ENCODE measurements around the gene FAM241B. TPM values are rescaled to one million over a fixed set of nuclear protein-coding genes. Genes with fewer than 3 reads are reported as not detected.

The FAM241B gene
- total RNA-seq, 1 donor from 2014 or later: 2.8 TPM

- ATAC-seq (no peak), DNase-seq (no peak)
- intact Hi-C loops (cut with micrococcal nuclease): no loop called here
Measured at GRCh38 chr10:69659241-69660038, 29.4 kb downstream of the FAM241B start.

GRCh38 chr10:69660296-69660695 is 30.2 kb downstream of the FAM241B start:
- ATAC-seq (no peak), DNase-seq (no peak)
- intact Hi-C loops (cut with micrococcal nuclease): no loop called here

- no peak for ATAC-seq
- intact Hi-C loops (cut with micrococcal nuclease): no loop called here
Measured at GRCh38 chr10:69661414-69662172, 31.5 kb downstream of the FAM241B start.

GRCh38 chr10:69662173-69662877 is 32.3 kb downstream of the FAM241B start:
- intact Hi-C loops (cut with micrococcal nuclease): no loop called here
- DNase-seq (no peak), ATAC-seq (no peak)

More at GRCh38 chr10:69661414-69662172, 31.5 kb downstream of the FAM241B start:
- DNase-seq: no peak

- intact Hi-C loops (cut with micrococcal nuclease): no loop called here
- no peak for ATAC-seq
Measured at GRCh38 chr10:69662901-69663300, 32.9 kb downstream of the FAM241B start.

GRCh38 chr10:69663369-69663947 is 33.4 kb downstream of the FAM241B start:
- ATAC-seq: no peak
- intact Hi-C loops (cut with micrococcal nuclease): no loop called here
- no peak for DNase-seq

More at GRCh38 chr10:69662901-69663300, 32.9 kb downstream of the FAM241B start:
- no peak for DNase-seq

- intact Hi-C loops (cut with micrococcal nuclease): no loop called here
- no peak for DNase-seq
- ATAC-seq: no peak
Measured at GRCh38 chr10:69665474-69666320, 35.6 kb downstream of the FAM241B start.

- no peak for DNase-seq
- intact Hi-C loops (cut with micrococcal nuclease): no loop called here
- no peak for ATAC-seq
Measured at GRCh38 chr10:69666756-69667155, 36.7 kb downstream of the FAM241B start.

GRCh38 chr10:69668721-69669120 is 38.7 kb downstream of the FAM241B start:
- ATAC-seq (no peak), DNase-seq (no peak)
- intact Hi-C loops (cut with micrococcal nuclease): no loop called here

- intact Hi-C loops (cut with micrococcal nuclease): no loop called here
- DNase-seq (no peak), ATAC-seq (no peak)
Measured at GRCh38 chr10:69669409-69669808, 39.4 kb downstream of the FAM241B start.

- DNase-seq: no peak
- intact Hi-C loops (cut with micrococcal nuclease): no loop called here
- no peak for ATAC-seq
Measured at GRCh38 chr10:69673521-69673920, 43.5 kb downstream of the FAM241B start.

GRCh38 chr10:69674786-69675185 is 44.7 kb downstream of the FAM241B start:
- ATAC-seq (no peak), DNase-seq (no peak)
- intact Hi-C loops (cut with micrococcal nuclease): no loop called here

- intact Hi-C loops (cut with micrococcal nuclease): no loop called here
- DNase-seq (no peak), ATAC-seq (no peak)
Measured at GRCh38 chr10:69676301-69676700, 46.3 kb downstream of the FAM241B start.

GRCh38 chr10:69677985-69678654 is 48.1 kb downstream of the FAM241B start:
- intact Hi-C loops (cut with micrococcal nuclease): no loop called here
- DNase-seq (no peak), ATAC-seq (no peak)

- intact Hi-C loops (cut with micrococcal nuclease): no loop called here
- DNase-seq (no peak), ATAC-seq (no peak)
Measured at GRCh38 chr10:69679736-69680135, 49.7 kb downstream of the FAM241B start.

- DNase-seq (no peak), ATAC-seq (no peak)
- intact Hi-C loops (cut with micrococcal nuclease): no loop called here
Measured at GRCh38 chr10:69680610-69681009, 50.6 kb downstream of the FAM241B start.

GRCh38 chr10:69681436-69681835 is 51.4 kb downstream of the FAM241B start:
- DNase-seq: no peak
- intact Hi-C loops (cut with micrococcal nuclease): no loop called here

GRCh38 chr10:69682955-69683474 is 53.0 kb downstream of the FAM241B start:
- intact Hi-C loops (cut with micrococcal nuclease): no loop called here
- no peak for ATAC-seq

More at GRCh38 chr10:69681436-69681835, 51.4 kb downstream of the FAM241B start:
- no peak for ATAC-seq

More at GRCh38 chr10:69682955-69683474, 53.0 kb downstream of the FAM241B start:
- DNase-seq: no peak
